Measurements from ENCODE around the gene COL1A1. TPM values are rescaled to one million over a fixed set of nuclear protein-coding genes. Genes with fewer than 3 reads are reported as not detected.

The COL1A1 gene
- total and polyA plus RNA-seq, 2 of the 13 experiments (the other 11 are each of a cell fraction or from before 2014, with no cell fraction given) = 0.05 TPM; not detected in 1

GRCh38 chr17:50161023-50161910, 40.2 kb downstream of the COL1A1 start (continued):
- TF ChIP-seq, protein P1, sequence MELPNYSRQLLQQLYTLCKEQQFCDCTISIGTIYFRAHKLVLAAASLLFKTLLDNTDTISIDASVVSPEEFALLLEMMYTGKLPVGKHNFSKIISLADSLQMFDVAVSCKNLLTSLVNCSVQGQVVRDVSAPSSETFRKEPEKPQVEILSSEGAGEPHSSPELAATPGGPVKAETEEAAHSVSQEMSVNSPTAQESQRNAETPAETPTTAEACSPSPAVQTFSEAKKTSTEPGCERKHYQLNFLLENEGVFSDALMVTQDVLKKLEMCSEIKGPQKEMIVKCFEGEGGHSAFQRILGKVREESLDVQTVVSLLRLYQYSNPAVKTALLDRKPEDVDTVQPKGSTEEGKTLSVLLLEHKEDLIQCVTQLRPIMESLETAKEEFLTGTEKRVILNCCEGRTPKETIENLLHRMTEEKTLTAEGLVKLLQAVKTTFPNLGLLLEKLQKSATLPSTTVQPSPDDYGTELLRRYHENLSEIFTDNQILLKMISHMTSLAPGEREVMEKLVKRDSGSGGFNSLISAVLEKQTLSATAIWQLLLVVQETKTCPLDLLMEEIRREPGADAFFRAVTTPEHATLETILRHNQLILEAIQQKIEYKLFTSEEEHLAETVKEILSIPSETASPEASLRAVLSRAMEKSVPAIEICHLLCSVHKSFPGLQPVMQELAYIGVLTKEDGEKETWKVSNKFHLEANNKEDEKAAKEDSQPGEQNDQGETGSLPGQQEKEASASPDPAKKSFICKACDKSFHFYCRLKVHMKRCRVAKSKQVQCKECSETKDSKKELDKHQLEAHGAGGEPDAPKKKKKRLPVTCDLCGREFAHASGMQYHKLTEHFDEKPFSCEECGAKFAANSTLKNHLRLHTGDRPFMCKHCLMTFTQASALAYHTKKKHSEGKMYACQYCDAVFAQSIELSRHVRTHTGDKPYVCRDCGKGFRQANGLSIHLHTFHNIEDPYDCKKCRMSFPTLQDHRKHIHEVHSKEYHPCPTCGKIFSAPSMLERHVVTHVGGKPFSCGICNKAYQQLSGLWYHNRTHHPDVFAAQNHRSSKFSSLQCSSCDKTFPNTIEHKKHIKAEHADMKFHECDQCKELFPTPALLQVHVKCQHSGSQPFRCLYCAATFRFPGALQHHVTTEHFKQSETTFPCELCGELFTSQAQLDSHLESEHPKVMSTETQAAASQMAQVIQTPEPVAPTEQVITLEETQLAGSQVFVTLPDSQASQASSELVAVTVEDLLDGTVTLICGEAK (IDR thresholded peaks at IDR 0.05) = no peak
- TF ChIP-seq, protein P1 (CRISPR knock-in tag; IDR thresholded peaks at IDR 0.05) = 0 out of 2 replicates have a peak, but pooled peaks have one; percentile 15
- TF ChIP-seq NR0B2 (CRISPR knock-in tag; IDR thresholded peaks at IDR 0.05) (no peak), MED13 (CRISPR knock-in tag; IDR thresholded peaks at IDR 0.05) (no peak), SALL2 (CRISPR knock-in tag; IDR thresholded peaks at IDR 0.05) (no peak), HHEX (CRISPR knock-in tag; IDR thresholded peaks at IDR 0.05) (no peak), ZNF605 (CRISPR knock-in tag; IDR thresholded peaks at IDR 0.05) (peak; percentile 14; the same call in 1 of the 2 replicates), ELF1 (CRISPR knock-in tag; IDR thresholded peaks at IDR 0.05) (no peak), ZBTB21 (CRISPR knock-in tag; IDR thresholded peaks at IDR 0.05) (no peak), ZFY (CRISPR knock-in tag; IDR thresholded peaks at IDR 0.05) (0 out of 2 replicates have a peak, but pooled peaks have one; percentile 21), ZSCAN5A (CRISPR knock-in tag; IDR thresholded peaks at IDR 0.05; ENCODE audit: borderline replicate concordance) (no peak), NR2C2 (CRISPR knock-in tag; IDR thresholded peaks at IDR 0.05; ENCODE audit: borderline replicate concordance) (no peak)
- TF ChIP-seq, protein P2, sequence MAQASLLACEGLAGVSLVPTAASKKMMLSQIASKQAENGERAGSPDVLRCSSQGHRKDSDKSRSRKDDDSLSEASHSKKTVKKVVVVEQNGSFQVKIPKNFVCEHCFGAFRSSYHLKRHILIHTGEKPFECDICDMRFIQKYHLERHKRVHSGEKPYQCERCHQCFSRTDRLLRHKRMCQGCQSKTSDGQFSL (CRISPR knock-in tag; IDR thresholded peaks at IDR 0.05) = no peak
- TF ChIP-seq, protein P3, sequence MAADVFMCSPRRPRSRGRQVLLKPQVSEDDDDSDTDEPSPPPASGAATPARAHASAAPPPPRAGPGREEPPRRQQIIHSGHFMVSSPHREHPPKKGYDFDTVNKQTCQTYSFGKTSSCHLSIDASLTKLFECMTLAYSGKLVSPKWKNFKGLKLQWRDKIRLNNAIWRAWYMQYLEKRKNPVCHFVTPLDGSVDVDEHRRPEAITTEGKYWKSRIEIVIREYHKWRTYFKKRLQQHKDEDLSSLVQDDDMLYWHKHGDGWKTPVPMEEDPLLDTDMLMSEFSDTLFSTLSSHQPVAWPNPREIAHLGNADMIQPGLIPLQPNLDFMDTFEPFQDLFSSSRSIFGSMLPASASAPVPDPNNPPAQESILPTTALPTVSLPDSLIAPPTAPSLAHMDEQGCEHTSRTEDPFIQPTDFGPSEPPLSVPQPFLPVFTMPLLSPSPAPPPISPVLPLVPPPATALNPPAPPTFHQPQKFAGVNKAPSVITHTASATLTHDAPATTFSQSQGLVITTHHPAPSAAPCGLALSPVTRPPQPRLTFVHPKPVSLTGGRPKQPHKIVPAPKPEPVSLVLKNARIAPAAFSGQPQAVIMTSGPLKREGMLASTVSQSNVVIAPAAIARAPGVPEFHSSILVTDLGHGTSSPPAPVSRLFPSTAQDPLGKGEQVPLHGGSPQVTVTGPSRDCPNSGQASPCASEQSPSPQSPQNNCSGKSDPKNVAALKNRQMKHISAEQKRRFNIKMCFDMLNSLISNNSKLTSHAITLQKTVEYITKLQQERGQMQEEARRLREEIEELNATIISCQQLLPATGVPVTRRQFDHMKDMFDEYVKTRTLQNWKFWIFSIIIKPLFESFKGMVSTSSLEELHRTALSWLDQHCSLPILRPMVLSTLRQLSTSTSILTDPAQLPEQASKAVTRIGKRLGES (CRISPR knock-in tag; IDR thresholded peaks at IDR 0.05; ENCODE audit: borderline replicate concordance) = no peak
